ENCODE data around the gene CPNE6. TPM values are rescaled to one million over a fixed set of nuclear protein-coding genes. Genes with fewer than 3 reads are reported as not detected.

The CPNE6 gene
- total and polyA plus RNA-seq, 2 of the 8 experiments (the other 6 are each of a cell fraction or from before 2014, with no cell fraction given): 0.05 TPM; not detected in 1

- Histone ChIP-seq H2BK20ac (ENCODE audit: low read length) (0 out of 2 replicates have a peak overlapping the region, but pooled peaks have one; percentile 48), H3K27ac (ENCODE audit: low read depth, low read length) (no peak overlapping the region), H3K9ac (replicated peaks in 1 of 4; ENCODE audit: extremely low read depth in 1 of 4, low read depth in 3 of 4, low read length in 3 of 4) (no peak overlapping the region), H3K56ac (replicated peaks; ENCODE audit: insufficient read length, low read depth, low read length) (no peak overlapping the region), H3K4ac (replicated peaks; ENCODE audit: insufficient read length, low read depth, low read length) (no peak overlapping the region), H4K5ac (ENCODE audit: insufficient read length, low read depth, low read length) (no peak overlapping the region), H3K9me3 (ENCODE audit: insufficient read depth in 2 of 2, low read depth in 1 of 2, low read length in 1 of 2) (no peaks in the 10 kb centered on the region), H3K79me2 (ENCODE audit: control insufficient read depth in 1 of 2, insufficient read depth in 2 of 2, low read length in 2 of 2) (no peaks in the 10 kb centered on the region), H3K14ac (ENCODE audit: insufficient read length) (no peak overlapping the region), H2AK5ac (ENCODE audit: low read depth, low read length) (peak overlapping the region; percentile 18; the same call in 1 of the 2 replicates), H4K91ac (replicated peaks; ENCODE audit: insufficient read length, low read length) (no peak overlapping the region), H3K18ac (ENCODE audit: extremely low read depth, low read length) (no peak overlapping the region; the same call in 1 of the 2 replicates), H2BK12ac (ENCODE audit: low read depth, low read length) (no peak overlapping the region; the same call in 1 of the 2 replicates), H3K27me3 (replicated peaks in 1 of 4; ENCODE audit: control insufficient read depth in 3 of 4, extremely low read depth in 1 of 4, insufficient read depth in 3 of 4, low read length in 3 of 4) (no peaks in the 10 kb centered on the region), H2BK5ac (ENCODE audit: low read depth, low read length) (peak overlapping the region; percentile 35; the same call in 1 of the 2 replicates), H3K23ac (ENCODE audit: insufficient read length) (no peak overlapping the region), H2BK15ac (ENCODE audit: low read length) (peak overlapping the region; percentile 61; the same call in 1 of the 2 replicates), H3K23me2 (ENCODE audit: low read depth, low read length) (no peaks in the 10 kb centered on the region), H4K8ac (ENCODE audit: extremely low read depth, insufficient read depth, low read length) (no peak overlapping the region; the same call in 1 of the 2 replicates), H2BK120ac (replicated peaks; ENCODE audit: low read depth, low read length) (no peak overlapping the region), H3K4me3 (ENCODE audit: extremely low read depth in 1 of 4, insufficient read depth in 2 of 4, low read depth in 3 of 4, low read length in 4 of 4) (no peak overlapping the region), H2AFZ (ENCODE audit: low read length) (no peak overlapping the region), H3K79me1 (ENCODE audit: low read depth, low read length) (no peaks in the 10 kb centered on the region), H4K20me1 (replicated peaks in 1 of 2; ENCODE audit: control insufficient read depth in 1 of 2, insufficient read depth in 2 of 2, low read length in 2 of 2) (peaks cover 0 to 2% of the 10 kb centered on the region in 2 experiments), H3K4me1 (replicated peaks in 1 of 4; ENCODE audit: control insufficient read depth in 3 of 4, insufficient read depth in 4 of 4, low read length in 3 of 4) (0 out of 7 replicates have a peak, but pooled peaks cover 0 to 2% (median 0%) of the 10 kb centered on the region in 4 experiments), H3K4me2 (ENCODE audit: insufficient read depth in 1 of 2, low read depth in 2 of 2, low read length in 2 of 2) (no peak overlapping the region), H3K36me3 (ENCODE audit: control insufficient read depth in 2 of 4, insufficient read depth in 4 of 4, low read length in 3 of 4) (no peaks in the 10 kb centered on the region; a peak in 1 of 8 replicates)
- ChIA-PET POLR2A (ENCODE audit: partially characterized antibody) (interaction anchor here (0.8 to 6.5 kb wide), 16 partner anchors 11 to 155 kb away, joined by 3 to 97 read pairs (median 4); partner anchors contain the start of genes CHMP4A, CPNE6, EMC9 and PCK2), CTCF (ENCODE audit: partially characterized antibody) (interaction anchor here (0.6 to 9.6 kb wide), 35 partner anchors 8 to 287 kb away, joined by 3 to 234 read pairs (median 4); partner anchors contain the start of genes CIDEB, CPNE6, DCAF11 and DHRS4L2)
- DNase-seq (ENCODE audit: low read depth in 1 of 2, low spot score in 2 of 2) (peak in 1 of 2 experiments; percentile 84), FAIRE-seq (peak; percentile 71)
- WGBS, 2 experiments (ENCODE audit: extremely low coverage in 1 of 2, insufficient coverage in 1 of 2, insufficient read length in 1 of 2, insufficient replicate concordance in 2 of 2, low coverage in 1 of 2, low lambda C conversion rate in 2 of 2, missing lambda C conversion rate in 1 of 2): 78% methylated on average over 7 of the region's 7 CpGs; no CpG with 5 or more reads in 1 of the 2 experiments
- TF ChIP-seq CTBP2 (IDR thresholded peaks at IDR 0.05; ENCODE audit: borderline replicate concordance, insufficient read depth, insufficient read length, low read length) (no peak), SIRT6 (IDR thresholded peaks at IDR 0.05; ENCODE audit: low read length) (no peak), NANOG (IDR thresholded peaks at IDR 0.05; ENCODE audit: insufficient read depth, low read depth, low read length, poor library complexity, severe bottlenecking) (no peak), POLR2A (IDR thresholded peaks at IDR 0.05; ENCODE audit: control extremely low read depth in 1 of 2, low read depth in 2 of 2, low read length in 2 of 2) (no peak), SIN3A (conservative IDR thresholded peaks at IDR 0.05 in 1 of 2, IDR thresholded peaks at IDR 0.05 in 1 of 2; ENCODE audit: low read depth in 1 of 2, low read length in 2 of 2) (0 out of 4 replicates have a peak, but pooled peaks of 1 of the 2 experiments have one; percentile 29), YY1 (IDR thresholded peaks at IDR 0.05; ENCODE audit: low read depth, low read length) (0 out of 2 replicates have a peak, but pooled peaks have one; percentile 11), RBBP5 (IDR thresholded peaks at IDR 0.05; ENCODE audit: borderline replicate concordance, low read depth, low read length) (no peak), RFX5 (IDR thresholded peaks at IDR 0.05; ENCODE audit: borderline replicate concordance, low read depth, low read length) (no peak), CBX8 (IDR thresholded peaks at IDR 0.05; ENCODE audit: borderline replicate concordance, low read depth, low read length) (no peak), JUN (IDR thresholded peaks at IDR 0.05; ENCODE audit: low read depth, low read length) (no peak)
These were observed 13.0 kb upstream of the CPNE6 start for GRCh38 chr14:24058260-24058950.

All from H1 (cell line).